GM12892 (cell line): ENCODE data around the gene LDLRAD3.

Experiments used
- POLR2A ChIP-seq: IDR thresholded peaks from 2 replicates; pipeline ENCODE4 v1.6.1; 2011; ENCODE audit warnings: low read depth, low read length, control low read depth
- POLR2AphosphoS5 ChIP-seq: IDR thresholded peaks from 2 replicates; pipeline ENCODE4 v1.6.1; 2011; ENCODE audit warnings: low read depth, low read length, control low read depth

DNA sequence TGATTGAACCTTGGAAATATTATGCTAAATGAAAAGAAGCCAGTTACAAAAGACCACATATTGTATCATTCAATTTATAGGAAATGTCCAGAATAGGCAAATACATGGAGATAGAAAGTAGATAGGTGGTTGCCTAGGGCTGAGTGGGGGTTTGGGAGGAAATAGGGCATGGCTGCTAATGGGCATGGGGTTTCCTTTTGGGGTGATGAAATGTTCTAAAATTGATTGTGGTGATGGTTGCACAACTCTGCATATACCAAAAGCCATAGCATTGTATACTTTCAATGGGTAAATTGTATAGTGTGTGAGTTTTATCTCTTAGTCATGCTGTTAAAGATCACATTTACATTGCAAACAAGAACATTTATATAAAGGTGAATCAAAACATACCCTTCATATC lies 48.7 kb downstream of the LDLRAD3 start:
- TF ChIP-seq POLR2AphosphoS5, result no peak
- TF ChIP-seq POLR2A, result no peak
